Urinary bladder (tissue), 4 donors: ENCODE results near the gene TBC1D8. TPM values are rescaled to one million over a fixed set of nuclear protein-coding genes. Genes with fewer than 3 reads are reported as not detected.

Source experiments
- DNase-seq: peaks from one replicate; pipeline ENCODE4 v3.0.0-alpha.2; 2015; ENCODE audit errors: extremely low spot score
- H3K27ac ChIP-seq: one replicate; pipeline ENCODE4 v1.5.1; 2013; ENCODE audit warnings: low read depth, mild to moderate bottlenecking, moderate library complexity
- H3K36me3 ChIP-seq: one replicate; pipeline ENCODE4 v1.6.1; 2013; ENCODE audit warnings: mild to moderate bottlenecking, moderate library complexity; ENCODE audit not compliant: insufficient read depth
- H3K4me1 ChIP-seq: one replicate; pipeline ENCODE4 v1.6.1; 2013; ENCODE audit warnings: mild to moderate bottlenecking, moderate library complexity; ENCODE audit not compliant: insufficient read depth
- H3K4me3 ChIP-seq: one replicate; pipeline ENCODE4 v1.5.1; 2013; ENCODE audit warnings: low read depth, low read length
- WGBS: extraction: QIAGEN DNeasy Blood & Tissue Kit; methylation state at CpG from one replicate; pipeline ENCODE4 v1.1.7; 2013; 5-methylcytosine and 5-hydroxymethylcytosine counted together
- polyA plus RNA-seq: library from polyadenylated mRNA; stranded (reverse); fragments of 200-250 nt; gene quantifications from one replicate; pipeline ENCODE4 v1.2.3, GENCODE V29; 2013
- total RNA-seq: library from RNA; depleted of rRNA; stranded (reverse); fragments of >200 nt; gene quantifications from one replicate; pipeline ENCODE4 v1.2.3, GENCODE V29; 2014
- donor health status: healthy with polysubstance abuse.
- donor health status: healthy.

The TBC1D8 gene
- total and polyA plus RNA-seq, 2 donors, result 14.0 to 19.0 TPM

DNA sequence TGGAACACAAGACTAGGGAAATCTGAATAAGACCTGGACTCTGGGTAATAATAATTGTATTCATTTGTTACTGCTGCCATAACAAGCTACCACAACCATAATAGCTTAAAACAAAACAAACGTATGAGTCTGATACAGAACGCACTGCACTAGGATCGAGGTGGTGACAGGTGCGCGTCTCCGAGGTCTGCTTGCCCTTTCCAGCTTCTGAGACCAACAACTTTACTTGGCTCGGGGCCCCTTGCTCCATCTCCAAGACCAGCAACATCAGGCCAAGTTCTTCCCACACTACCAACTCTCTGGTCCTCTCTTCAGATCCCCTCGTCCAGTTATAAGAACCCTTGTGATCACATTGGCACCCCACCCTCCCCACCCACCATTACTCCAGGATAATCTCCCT, 42.8 kb downstream of the TBC1D8 start:
- 89% methylated on average over 8 of the region's 8 CpGs for WGBS
- H3K4me3 ChIP-seq, result no peak overlapping the region
- H3K36me3 ChIP-seq, result no peaks in the 10 kb centered on the region
- DNase-seq, result no peak
- peaks cover 3% of the 10 kb centered on the region for H3K4me1 ChIP-seq
- H3K27ac ChIP-seq, result no peak overlapping the region

DNA sequence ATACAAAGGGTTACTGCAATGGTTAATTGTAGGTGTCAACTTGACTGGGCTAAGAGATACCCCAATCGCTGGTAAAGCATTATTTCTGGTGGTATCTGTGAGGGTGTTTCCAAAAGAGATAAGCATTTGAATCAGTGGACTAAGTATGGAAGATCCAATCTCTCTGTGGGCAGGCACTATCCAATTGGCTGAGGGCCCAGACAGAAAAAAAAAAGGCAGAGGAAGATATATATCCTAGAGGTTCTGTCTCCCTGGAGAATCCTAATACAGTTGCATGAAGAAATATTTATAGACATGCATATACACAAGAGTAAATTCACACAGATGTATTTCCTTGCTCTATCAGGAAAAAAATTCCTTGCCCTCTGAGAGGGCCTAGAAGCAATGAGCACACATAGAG, 43.9 kb downstream of the TBC1D8 start:
- peaks cover 3% of the 10 kb centered on the region for H3K4me1 ChIP-seq
- no peak overlapping the region for H3K27ac ChIP-seq
- H3K36me3 ChIP-seq, result no peaks in the 10 kb centered on the region
- H3K4me3 ChIP-seq, result no peak overlapping the region
- DNase-seq, result no peak
- 28% methylated on average over 1 of the region's 1 CpG for WGBS

DNA sequence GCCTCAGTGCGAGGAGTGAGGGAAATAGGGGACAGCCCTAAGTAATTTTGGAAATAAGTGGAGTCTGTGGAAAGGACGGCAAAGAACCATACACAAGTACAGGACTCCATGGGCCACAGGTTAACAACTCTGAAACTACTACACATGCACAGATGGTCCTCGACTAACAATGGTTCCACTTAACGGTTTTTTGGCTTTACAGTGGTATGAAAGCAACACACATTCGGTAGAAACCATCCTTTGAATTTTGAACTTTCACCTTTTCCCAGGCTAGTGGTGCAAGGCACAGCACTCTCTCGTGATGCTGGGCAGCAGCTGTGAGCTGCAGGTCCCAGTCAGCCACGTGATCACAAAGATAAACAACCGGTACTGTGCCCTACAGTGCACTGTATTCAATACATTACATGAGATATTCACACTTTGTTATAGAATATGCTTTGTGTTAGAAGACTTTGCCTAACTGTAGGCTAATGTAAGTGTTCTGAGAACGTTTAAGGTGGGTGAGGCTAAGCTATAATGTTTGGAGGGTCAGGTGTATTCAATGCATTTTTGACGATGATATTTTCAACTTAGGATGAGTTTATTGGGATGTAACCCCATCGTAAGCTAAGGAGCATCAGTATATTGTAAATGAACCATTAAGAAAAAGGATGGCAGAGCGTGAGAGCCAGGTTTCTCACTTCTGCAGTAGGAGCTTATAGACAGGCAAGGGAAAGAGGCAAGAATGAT, 44.6 kb downstream of the TBC1D8 start:
- H3K27ac ChIP-seq, result no peak overlapping the region
- no peak overlapping the region for H3K4me3 ChIP-seq
- 63% methylated on average over 12 of the region's 12 CpGs for WGBS
- no peaks in the 10 kb centered on the region for H3K36me3 ChIP-seq
- no peak for DNase-seq
- H3K4me1 ChIP-seq, result peaks cover 3% of the 10 kb centered on the region

DNA sequence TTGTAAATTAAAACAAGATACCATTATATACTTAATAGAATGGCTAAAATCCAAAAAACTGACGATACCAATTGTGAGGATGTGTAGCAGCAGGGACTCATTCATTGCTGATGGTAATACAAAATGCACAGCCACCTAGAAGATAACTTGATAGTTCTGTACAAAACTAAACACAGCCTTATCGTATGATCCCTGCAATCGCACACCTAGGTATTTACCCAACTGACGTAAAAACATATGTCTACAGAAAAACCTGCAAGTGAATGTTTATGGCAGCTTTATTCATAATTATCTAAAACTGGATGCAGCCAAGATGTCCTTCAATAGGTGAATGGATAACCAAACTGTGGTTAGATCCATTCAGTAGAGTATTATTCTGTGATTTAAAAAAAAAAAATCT, 45.5 kb downstream of the TBC1D8 start:
- no peak overlapping the region for H3K27ac ChIP-seq

GRCh38 chr2:101097638-101098037, 53.5 kb downstream of the TBC1D8 start:
- no peak for DNase-seq
- H3K4me1 ChIP-seq, result no peaks in the 10 kb centered on the region

More for the DNA sequence above, 45.5 kb downstream of the TBC1D8 start:
- H3K4me3 ChIP-seq, result no peak overlapping the region
- no peaks in the 10 kb centered on the region for H3K36me3 ChIP-seq
- 89% methylated on average over 4 of the region's 4 CpGs for WGBS
- H3K4me1 ChIP-seq, result no peaks in the 10 kb centered on the region
- no peak for DNase-seq

DNA sequence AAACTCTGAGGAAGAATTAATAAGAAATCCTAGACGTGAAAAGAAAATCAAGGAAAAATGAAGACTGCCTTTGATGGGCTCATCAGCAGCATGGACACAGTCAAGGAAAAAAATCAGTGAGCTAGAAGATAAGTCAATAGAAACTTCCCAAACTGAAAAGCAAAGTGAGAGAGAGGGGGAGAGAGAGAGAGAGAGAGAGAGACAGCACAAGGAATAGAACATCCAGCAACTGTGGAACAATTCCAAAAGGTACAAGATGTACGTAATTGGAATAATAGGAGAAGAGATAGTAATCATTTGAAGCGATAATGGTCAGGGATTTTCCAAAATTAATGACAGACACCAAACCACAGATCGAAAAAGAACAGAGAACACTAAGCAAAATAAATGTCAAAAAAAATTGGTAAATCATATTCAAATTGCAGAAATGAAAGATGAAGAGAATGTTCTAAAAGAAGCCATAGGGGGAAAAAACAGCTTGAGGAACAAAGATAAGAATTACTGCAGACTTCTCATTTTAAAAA, 54.5 kb downstream of the TBC1D8 start:
- Histone ChIP-seq H3K36me3 (no peaks in the 10 kb centered on the region), H3K4me3 (no peak overlapping the region), H3K27ac (no peak overlapping the region), H3K4me1 (no peaks in the 10 kb centered on the region)
- WGBS, result 95% methylated on average over 4 of the region's 4 CpGs
- DNase-seq, result no peak

More at GRCh38 chr2:101097638-101098037, 53.5 kb downstream of the TBC1D8 start:
- Histone ChIP-seq H3K4me3 (no peak overlapping the region), H3K36me3 (no peaks in the 10 kb centered on the region), H3K27ac (no peak overlapping the region)

DNA sequence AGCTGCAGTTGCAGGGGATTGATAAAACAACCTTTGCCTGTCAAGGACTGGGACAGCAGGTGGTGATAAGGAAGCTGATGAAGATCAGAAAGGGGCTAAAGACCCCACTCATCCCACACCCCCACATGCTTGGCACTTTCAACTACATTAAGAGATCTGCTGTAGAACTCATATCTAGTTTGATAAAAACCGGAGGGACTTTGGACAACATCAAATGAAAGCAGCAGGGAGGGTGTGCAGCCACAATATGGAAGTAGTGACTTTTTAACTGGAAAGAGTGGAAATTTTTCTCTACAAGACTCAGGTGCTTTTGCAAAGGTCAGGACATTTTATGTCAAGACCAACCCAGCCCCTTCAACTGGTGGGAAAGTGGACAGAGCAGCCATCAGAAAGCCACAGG, 56.8 kb downstream of the TBC1D8 start:
- no peak for DNase-seq
- Histone ChIP-seq H3K4me3 (no peak overlapping the region), H3K36me3 (no peaks in the 10 kb centered on the region), H3K4me1 (no peaks in the 10 kb centered on the region), H3K27ac (no peak overlapping the region)
- 72% methylated on average over 1 of the region's 1 CpG for WGBS

- Histone ChIP-seq H3K4me1 (no peaks in the 10 kb centered on the region), H3K36me3 (no peaks in the 10 kb centered on the region), H3K27ac (no peak overlapping the region), H3K4me3 (no peak overlapping the region)
- 89% methylated on average over 12 of the region's 12 CpGs for WGBS
- no peak for DNase-seq
These were observed 61.0 kb downstream of the TBC1D8 start for GRCh38 chr2:101089942-101090799.

DNA sequence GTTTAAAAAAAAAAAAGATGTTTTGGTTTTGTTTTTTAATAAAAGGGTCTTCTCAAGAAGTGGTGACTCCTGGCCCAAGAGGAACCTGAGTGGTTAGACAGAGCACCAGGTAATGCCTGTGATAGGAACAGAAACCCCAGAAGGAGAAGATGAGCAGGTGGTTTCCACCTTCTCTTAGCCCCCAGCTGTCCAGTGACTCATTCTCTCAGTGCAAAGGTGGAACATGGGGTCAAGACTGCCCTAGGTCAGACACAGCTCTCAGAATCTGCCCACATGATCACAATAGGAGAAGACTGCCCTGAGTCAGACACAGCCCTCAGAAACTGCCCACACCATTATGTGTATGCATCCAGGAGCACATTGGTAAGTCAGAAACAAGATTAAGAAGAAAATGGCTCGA, 61.8 kb downstream of the TBC1D8 start:
- Histone ChIP-seq H3K4me3 (no peak overlapping the region), H3K4me1 (no peaks in the 10 kb centered on the region), H3K27ac (no peak overlapping the region), H3K36me3 (no peaks in the 10 kb centered on the region)
- no peak for DNase-seq
- 96% methylated on average over 1 of the region's 1 CpG for WGBS

GRCh38 chr2:101087638-101088037, 63.5 kb downstream of the TBC1D8 start:
- DNase-seq, result no peak
- Histone ChIP-seq H3K36me3 (no peaks in the 10 kb centered on the region), H3K4me3 (no peak overlapping the region), H3K27ac (no peak overlapping the region), H3K4me1 (no peaks in the 10 kb centered on the region)

DNA sequence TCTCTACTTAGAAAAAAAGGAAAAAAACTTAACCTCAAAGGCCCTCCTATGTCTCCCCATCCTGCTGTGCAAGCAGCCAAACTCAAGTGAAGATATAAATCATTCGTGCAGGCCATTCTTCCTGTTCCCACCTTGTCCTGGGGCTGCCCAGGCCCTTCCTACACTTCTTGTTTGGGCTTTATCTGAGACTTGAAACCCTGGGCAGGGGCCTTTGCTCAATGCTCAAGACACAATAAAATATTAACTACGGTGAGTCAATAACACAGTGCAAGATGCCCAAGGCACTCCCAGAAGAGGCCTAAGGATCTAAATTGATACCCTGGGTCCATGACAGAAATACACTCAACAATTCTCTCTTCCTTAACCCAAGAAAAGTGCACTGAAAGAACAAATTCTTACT, 67.6 kb downstream of the TBC1D8 start:
- Histone ChIP-seq H3K27ac (no peak overlapping the region), H3K36me3 (no peaks in the 10 kb centered on the region), H3K4me1 (no peaks in the 10 kb centered on the region), H3K4me3 (no peak overlapping the region)
- DNase-seq, result no peak
- WGBS, result 82% methylated on average over 2 of the region's 2 CpGs

- WGBS, result 96% methylated on average over 6 of the region's 6 CpGs
- H3K4me1 ChIP-seq, result no peaks in the 10 kb centered on the region
- H3K4me3 ChIP-seq, result no peak overlapping the region
- H3K36me3 ChIP-seq, result no peaks in the 10 kb centered on the region
- no peak overlapping the region for H3K27ac ChIP-seq
- DNase-seq, result no peak
These were observed 68.2 kb downstream of the TBC1D8 start for GRCh38 chr2:101082998-101083397.

DNA sequence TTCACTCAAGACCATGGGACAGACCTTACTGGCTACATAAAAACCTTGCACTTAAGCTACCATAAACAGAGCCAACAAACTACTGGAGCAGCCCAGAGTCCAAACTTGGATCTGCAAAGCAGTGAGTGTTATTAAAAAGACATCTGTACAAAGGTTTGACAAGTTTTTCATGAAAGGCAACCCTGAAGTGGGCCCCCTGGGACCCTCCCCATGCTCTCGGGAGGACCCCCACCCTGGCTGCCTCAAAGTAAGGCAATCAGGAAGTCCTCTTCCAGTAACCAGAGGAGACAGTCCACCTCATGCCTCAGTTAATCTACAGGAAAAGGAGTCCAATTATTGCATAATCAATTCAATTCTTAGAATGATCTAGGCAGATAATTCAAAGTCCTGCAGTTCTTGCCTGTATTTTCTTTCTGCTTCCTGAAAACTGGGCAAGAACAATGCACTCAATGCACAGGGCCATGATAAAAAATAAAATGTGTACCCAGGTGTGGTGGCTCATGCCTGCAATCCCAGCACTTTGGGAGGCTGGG, 69.7 kb downstream of the TBC1D8 start:
- 64% methylated on average over 1 of the region's 1 CpG for WGBS

More for the DNA sequence above, 69.7 kb downstream of the TBC1D8 start:
- no peak for DNase-seq
- no peaks in the 10 kb centered on the region for H3K4me1 ChIP-seq
- H3K36me3 ChIP-seq, result no peaks in the 10 kb centered on the region
- no peak overlapping the region for H3K4me3 ChIP-seq
- H3K27ac ChIP-seq, result no peak overlapping the region
